ENCODE measurements around the gene NDUFS6.

DNA sequence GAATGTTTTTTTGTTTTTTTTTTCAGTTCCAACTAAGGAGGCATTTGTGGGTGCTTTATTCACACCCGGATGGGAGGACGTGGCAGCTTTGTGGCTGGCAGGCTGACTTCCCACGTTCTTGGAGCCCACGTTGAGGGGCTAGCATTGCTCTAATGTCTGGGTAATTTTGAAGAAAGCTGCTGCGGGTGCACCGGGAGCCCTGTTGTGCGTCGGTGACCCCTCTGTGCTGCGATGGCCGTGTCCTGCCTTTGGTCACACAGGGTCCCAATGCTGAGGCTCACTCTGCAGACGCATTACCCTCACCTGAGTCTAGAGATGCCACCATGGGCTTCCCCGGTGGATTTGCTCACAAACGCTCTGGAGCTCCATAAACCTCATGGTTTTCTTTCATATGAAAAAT lies 34.2 kb downstream of the NDUFS6 start:
- TF ChIP-seq CTCF (IDR thresholded peaks at IDR 0.05): no peak
- TF ChIP-seq POLR2A (IDR thresholded peaks at IDR 0.05; ENCODE audit: low read depth): no peak
- TF ChIP-seq EP300 (IDR thresholded peaks at IDR 0.05): no peak

All from esophagus muscularis mucosa (tissue), 4 donors.